Fibroblast of lung (primary cell): ENCODE data around the gene CAPN10.

Experiments
- CTCF ChIP-seq, 2 donors: IDR thresholded peaks in 1 of 2; conservative IDR thresholded peaks in 1 of 2; 1 replicate in 1 of 2; 2 replicates in 1 of 2; pipeline ENCODE4 v1.5.1; 2011 to 2012; ENCODE audit warnings: low read length in 2 of 2, control low read depth in 1 of 2, inconsistent platforms in 1 of 2, low read depth in 1 of 2, mild to moderate bottlenecking in 1 of 2
- EZH2 ChIP-seq: IDR thresholded peaks from 2 replicates; pipeline ENCODE4 v1.5.1; 2012; ENCODE audit warnings: low read length, control low read depth, mild to moderate bottlenecking; ENCODE audit errors: missing control alignments

GRCh38 chr2:240557101-240557751 is 29.3 kb upstream of the CAPN10 start:
- TF ChIP-seq CTCF (conservative IDR thresholded peaks at IDR 0.05 in 1 of 2, IDR thresholded peaks at IDR 0.05 in 1 of 2; ENCODE audit: low read depth in 1 of 2, low read length in 2 of 2) (no peak), EZH2 (no peak)
